HepG2 (cell line): ENCODE results near the gene HECTD4. TPM values are rescaled to one million over a fixed set of nuclear protein-coding genes. Genes with fewer than 3 reads are reported as not detected.

Experiments used
- ATAC-seq: fragments of 200-7000 bp; cut with Tn5 transposase; 3 replicates; pipeline ENCODE4 v1.9.1; 2020; ENCODE audit warnings: mild to moderate bottlenecking, moderate library complexity
- BruUV-seq: library from RNA; stranded (reverse); fragments of 400-500 nt; replicated peaks from 2 replicates; lab custom pipeline; 2021; lab: Mats Ljungman, UMichigan
- CTCF ChIA-PET: fragments of 300-600 bp; formaldehyde crosslinking; extraction: SDS; loops from one replicate; lab custom pipeline; 2021; ENCODE audit warnings: low total read pairs, inconsistent platforms, low intra/inter-chr PET ratio; lab: Yijun Ruan, JAX
- POLR2A ChIA-PET: fragments of 350-600 bp; sonication (Branson Sonifier 250); formaldehyde crosslinking; loops from one replicate; lab custom pipeline; 2020; ENCODE audit warnings: antibody characterized with exemption, inconsistent platforms; lab: Yijun Ruan, JAX
- DNase-seq: peaks from one replicate; pipeline ENCODE4 v3.0.0-alpha.2; 2015; ENCODE audit warnings: low spot score
- FAIRE-seq: peaks from 3 replicates; lab custom pipeline; 2011; peaks lifted over from hg19 to GRCh38; lab: Jason Lieb, UNC
- H2AFZ ChIP-seq: one replicate; pipeline ENCODE4 v1.6.1; 2011; ENCODE audit warnings: low read length, inconsistent platforms
- H3K27ac ChIP-seq: fragments of 300-600 bp; 3 replicates; pipeline ENCODE4 v1.8.0; 2011; ENCODE audit warnings: mixed run types, mild to moderate bottlenecking, mixed read lengths, low read length, inconsistent platforms; ENCODE audit not compliant: insufficient read depth; ENCODE audit errors: extremely low read length
- H3K27me3 ChIP-seq, 2 experiments: fragments of 200-600 bp in 1 of 2; 2 replicates in 1 of 2; 3 replicates in 1 of 2; pipeline versions ENCODE4 v1.6.0 to v1.8.0; 2011; ENCODE audit warnings: low read length in 2 of 2, mild to moderate bottlenecking in 2 of 2, moderate library complexity in 2 of 2, inconsistent platforms in 1 of 2; ENCODE audit not compliant: insufficient read depth in 2 of 2, control insufficient read depth in 1 of 2
- H3K36me3 ChIP-seq, 2 experiments: fragments of 200-600 bp in 1 of 2; replicated peaks in 1 of 2; 2 replicates in 1 of 2; 3 replicates in 1 of 2; pipeline versions ENCODE4 v1.5.1 to v1.8.0; 2011; ENCODE audit warnings: low read length in 2 of 2, inconsistent platforms in 1 of 2; ENCODE audit not compliant: insufficient read depth in 2 of 2, control insufficient read depth in 1 of 2
- H3K4me1 ChIP-seq: 2 replicates; pipeline ENCODE4 v1.5.1; 2012; ENCODE audit warnings: low read length, inconsistent platforms; ENCODE audit not compliant: insufficient read depth
- H3K4me2 ChIP-seq: 2 replicates; pipeline ENCODE4 v1.6.0; 2011; ENCODE audit warnings: low read depth, low read length, inconsistent platforms
- H3K4me3 ChIP-seq, 3 experiments: fragments of 200-600 bp in 1 of 3; sonication (generic), shearing (Covaris generic) in 1 of 3; replicated peaks in 1 of 3; 2 replicates each; pipeline ENCODE4 v1.5.1; 2011 to 2016; ENCODE audit warnings: low read length in 3 of 3, inconsistent platforms in 2 of 3, low read depth in 2 of 3, mild to moderate bottlenecking in 2 of 3, control low read depth in 1 of 3, mixed read lengths in 1 of 3; ENCODE audit not compliant: insufficient read depth in 1 of 3
- H3K79me2 ChIP-seq: one replicate; pipeline ENCODE4 v1.6.1; 2011; ENCODE audit warnings: low read length, inconsistent platforms; ENCODE audit not compliant: insufficient read depth
- H3K9ac ChIP-seq: 2 replicates; pipeline ENCODE4 v1.6.0; 2011; ENCODE audit warnings: mild to moderate bottlenecking, low read depth, low read length, inconsistent platforms; ENCODE audit not compliant: insufficient read depth
- H3K9me3 ChIP-seq: 2 replicates; pipeline ENCODE4 v1.5.1; 2012; ENCODE audit warnings: mild to moderate bottlenecking, low read length
- H4K20me1 ChIP-seq: 2 replicates; pipeline ENCODE4 v1.6.0; 2011; ENCODE audit warnings: inconsistent platforms, mild to moderate bottlenecking, low read length, moderate library complexity; ENCODE audit not compliant: insufficient read depth
- CHD2 ChIP-seq: IDR thresholded peaks from 2 replicates; pipeline ENCODE4 v1.6.1; 2011; ENCODE audit warnings: low read depth, low read length, improper control_type of control experiment
- MAFK ChIP-seq, 2 experiments: IDR thresholded peaks in 1 of 2; conservative IDR thresholded peaks in 1 of 2; 2 replicates each; pipeline ENCODE4 v1.6.1; 2011; ENCODE audit warnings: improper control_type of control experiment in 2 of 2, low read length in 2 of 2
- RORA ChIP-seq: sonication (generic); formaldehyde crosslinking; IDR thresholded peaks from 2 replicates; pipeline ENCODE4 v1.5.0; 2020; ENCODE audit warnings: mild to moderate bottlenecking, missing genetic modification reagents, moderate library complexity
- SOX13 ChIP-seq, 3 experiments: fragments of 450-650 bp in 1 of 3; sonication (generic) in 1 of 3; formaldehyde crosslinking in 1 of 3; IDR thresholded peaks in 2 of 3; conservative IDR thresholded peaks in 1 of 3; 2 replicates each; pipeline versions ENCODE4 v1.5.0 to v1.6.1; 2016 to 2020; ENCODE audit warnings: antibody characterized with exemption in 1 of 3, mild to moderate bottlenecking in 1 of 3, missing compliant biosample characterization in 1 of 3, missing genetic modification reagents in 1 of 3, moderate library complexity in 1 of 3
- TAF1 ChIP-seq: sonication (generic); formaldehyde crosslinking; IDR thresholded peaks from 2 replicates; pipeline ENCODE4 v1.4.0; 2020; ENCODE audit warnings: missing genetic modification reagents
- ZNF160 ChIP-seq: sonication (generic); formaldehyde crosslinking; IDR thresholded peaks from 2 replicates; pipeline ENCODE4 v1.8.0; 2022; ENCODE audit warnings: mild to moderate bottlenecking, inconsistent platforms, missing genetic modification reagents
- ZNF639 ChIP-seq: conservative IDR thresholded peaks from 2 replicates; pipeline ENCODE4 v1.6.1; 2018; ENCODE audit warnings: missing genetic modification reagents
- WGBS: methylation state at CpG from one replicate; pipeline ENCODE4 v1.1.6; 2017; ENCODE audit warnings: low lambda C conversion rate; 5-methylcytosine and 5-hydroxymethylcytosine counted together
- in situ Hi-C: cut with HindIII; loops from 2 replicates; pipeline ENCODE4 v1.10.0; 2017; ENCODE audit warnings: low pct_unique_long_range_greater_than_20kb; ENCODE audit not compliant: extremely low pct_ligation_motif_present
- intact Hi-C: fragments of 100-400 bp; cut with micrococcal nuclease; formaldehyde crosslinking; loops from one replicate; pipeline ENCODE4 v1.10.0; 2022; ENCODE audit not compliant: unreplicated experiment
- polyA plus RNA-seq, 8 experiments: library from polyadenylated mRNA; depleted of rRNA in 3 of 8; stranded (reverse) in 7 of 8; unstranded in 1 of 8; fragments of >200 nt; fragmentation: Illumina TruSeq in 4 of 8; extraction: Trizol in 4 of 8; gene quantifications; 2 replicates each; pipeline versions ENCODE4 v1.2.1 to v1.2.3, GENCODE V29; 2011 to 2016; ENCODE audit warnings: low read depth in 4 of 8, missing spikeins in 1 of 8, mixed read lengths in 1 of 8; ENCODE audit not compliant: insufficient read depth in 1 of 8
- total RNA-seq, 5 experiments: library from RNA; depleted of rRNA; stranded (reverse); fragments of >200 nt; fragmentation: Illumina TruSeq; extraction: Trizol; gene quantifications; 2 replicates each; pipeline ENCODE4 v1.2.3, GENCODE V29; 2016; ENCODE audit warnings: low read depth in 1 of 5
- TF ChIP-seq, protein P1 (sequence below): IDR thresholded peaks from 2 replicates; pipeline ENCODE4 v1.6.1; 2016; ENCODE audit warnings: low read depth, borderline replicate concordance

The HECTD4 gene
- total and polyA plus RNA-seq, 2 of the 13 experiments (the other 11 are each of a cell fraction or from before 2014, with no cell fraction given) = 9.0 to 11.4 TPM

DNA sequence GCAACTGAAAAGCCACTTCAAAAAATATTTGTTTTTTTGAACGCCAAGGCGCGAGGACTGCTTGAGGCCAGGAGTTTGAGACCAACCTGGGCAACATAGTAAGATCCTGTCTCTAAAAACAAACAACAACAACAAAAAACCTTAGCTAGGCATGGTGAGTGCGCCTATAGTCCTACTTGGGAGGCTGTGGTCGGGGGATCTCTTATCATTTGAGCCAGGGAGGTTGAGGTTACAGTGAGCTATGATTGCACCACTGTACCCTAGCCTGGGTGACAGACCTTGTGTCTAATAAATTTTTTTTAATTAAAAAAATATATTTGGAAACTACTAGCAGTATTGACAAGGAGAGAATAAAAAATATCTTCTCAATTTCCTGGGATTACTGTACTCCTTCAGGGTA is 143.8 kb downstream of the HECTD4 start:
- BruUV-seq = no TSS peak
- intact Hi-C loops = no loop called here
- WGBS = 98% methylated on average over 5 of the region's 5 CpGs
- Histone ChIP-seq H3K27ac (peak overlapping the region; percentile 9), H3K9me3 (no peaks in the 10 kb centered on the region), H3K79me2 (no peaks in the 10 kb centered on the region), H3K36me3 (peaks cover 11 to 45% of the 10 kb centered on the region in 2 experiments), H3K4me2 (no peak overlapping the region), H3K9ac (no peak overlapping the region), H4K20me1 (no peaks in the 10 kb centered on the region), H3K27me3 (no peaks in the 10 kb centered on the region), H3K4me3 (no peak overlapping the region), H3K4me1 (peaks cover 7% of the 10 kb centered on the region; the same call in 1 of the 2 replicates), H2AFZ (no peak overlapping the region)
- TF ChIP-seq MAFK (conservative IDR thresholded peaks at IDR 0.05 in 1 of 2, IDR thresholded peaks at IDR 0.05 in 1 of 2; ENCODE audit: low read length in 2 of 2) = no peak
- no peak for TF ChIP-seq ZNF639 (CRISPR knock-in tag)
- no peak for TF ChIP-seq TAF1 (CRISPR knock-in tag)
- TF ChIP-seq SOX13 (IDR thresholded peaks at IDR 0.05) = no peak
- no peak for TF ChIP-seq SOX13 (CRISPR knock-in tag; conservative IDR thresholded peaks at IDR 0.05 in 1 of 2, IDR thresholded peaks at IDR 0.05 in 1 of 2)
- TF ChIP-seq ZNF160 (CRISPR knock-in tag) = no peak
- no peak for TF ChIP-seq RORA (CRISPR knock-in tag)
- TF ChIP-seq, protein P1, sequence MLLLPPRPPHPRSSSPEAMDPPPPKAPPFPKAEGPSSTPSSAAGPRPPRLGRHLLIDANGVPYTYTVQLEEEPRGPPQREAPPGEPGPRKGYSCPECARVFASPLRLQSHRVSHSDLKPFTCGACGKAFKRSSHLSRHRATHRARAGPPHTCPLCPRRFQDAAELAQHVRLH (CRISPR knock-in tag) = no peak
- no peak for TF ChIP-seq CHD2
- in situ Hi-C loops = no loop called here
- DNase-seq (no peak), FAIRE-seq (no peak), ATAC-seq (no peak)
- CTCF ChIA-PET = no interaction called here
- POLR2A ChIA-PET = no interaction called here
